Measurements from ENCODE around the gene PGA5. TPM values are rescaled to one million over a fixed set of nuclear protein-coding genes. Genes with fewer than 3 reads are reported as not detected.
A peak's percentile ranks its signal among the peaks of the same experiment; 100 is the strongest.

PGA5 gene
- total RNA-seq, 1 donor from 2014 or later = not detected

- peak; percentile 25 for TF ChIP-seq CTCF (IDR thresholded peaks at IDR 0.05)
- TF ChIP-seq EZH2 (IDR thresholded peaks at IDR 0.05) = no peak
- Histone ChIP-seq H3K9ac (no peak overlapping the region), H4K20me1 (ENCODE audit: low read depth) (no peaks in the 10 kb centered on the region), H3K79me2 (ENCODE audit: low read depth) (peaks cover 6% of the 10 kb centered on the region), H3K4me1 (peaks cover 13% of the 10 kb centered on the region), H3K27me3 (peaks cover 14% of the 10 kb centered on the region), H3K4me3 (no peak overlapping the region), H3K36me3 (no peaks in the 10 kb centered on the region), H3K27ac (no peak overlapping the region), H3K4me2 (no peak overlapping the region), H3F3A (ENCODE audit: low read depth) (peaks cover 16% of the 10 kb centered on the region), H3K9me3 (ENCODE audit: low read depth) (no peaks in the 10 kb centered on the region), H2AFZ (replicated peaks) (no peak overlapping the region)
- peaks cover 23% of the 10 kb centered on the region for H3K27me3 Mint-ChIP-seq (ENCODE audit: insufficient read depth, low read depth)
- H3K4me1 Mint-ChIP-seq = peaks cover 16% of the 10 kb centered on the region
- H3K27ac Mint-ChIP-seq = no peak overlapping the region
- peaks cover 2% of the 10 kb centered on the region for H3K36me3 Mint-ChIP-seq
- no peak for DNase-seq (ENCODE audit: low spot score)
- H3K9me3 Mint-ChIP-seq = no peaks in the 10 kb centered on the region
- no peak overlapping the region for H3K4me3 Mint-ChIP-seq
These were observed 50.1 kb downstream of the PGA5 start for GRCh38 chr11:61290905-61291690.

GRCh38 chr11:61292356-61292755 is 51.4 kb downstream of the PGA5 start:
- Histone ChIP-seq H3K9me3 (ENCODE audit: low read depth) (no peaks in the 10 kb centered on the region), H4K20me1 (ENCODE audit: low read depth) (no peaks in the 10 kb centered on the region), H3K4me3 (no peak overlapping the region), H2AFZ (replicated peaks) (no peak overlapping the region), H3F3A (ENCODE audit: low read depth) (peaks cover 21% of the 10 kb centered on the region), H3K36me3 (no peaks in the 10 kb centered on the region), H3K27me3 (peaks cover 14% of the 10 kb centered on the region), H3K4me1 (peaks cover 13% of the 10 kb centered on the region), H3K9ac (no peak overlapping the region), H3K4me2 (no peak overlapping the region), H3K27ac (no peak overlapping the region), H3K79me2 (ENCODE audit: low read depth) (peaks cover 6% of the 10 kb centered on the region)
- TF ChIP-seq CTCF (IDR thresholded peaks at IDR 0.05) (no peak), EZH2 (IDR thresholded peaks at IDR 0.05) (no peak), EZH2phosphoT487 (IDR thresholded peaks at IDR 0.05) (no peak)
- H3K4me3 Mint-ChIP-seq = peak overlapping the region; percentile 68
- H3K36me3 Mint-ChIP-seq = peaks cover 4% of the 10 kb centered on the region
- peak overlapping the region; percentile 11 for H3K27ac Mint-ChIP-seq
- H3K9me3 Mint-ChIP-seq = no peaks in the 10 kb centered on the region
- peaks cover 14% of the 10 kb centered on the region for H3K4me1 Mint-ChIP-seq
- DNase-seq (ENCODE audit: low spot score) = no peak
- H3K27me3 Mint-ChIP-seq (ENCODE audit: insufficient read depth, low read depth) = peaks cover 26% of the 10 kb centered on the region

GRCh38 chr11:61293867-61294716 is 53.1 kb downstream of the PGA5 start:
- H3K4me2 ChIP-seq = peak overlapping the region; percentile 87
- no peaks in the 10 kb centered on the region for H3K9me3 ChIP-seq (ENCODE audit: low read depth)
- peaks cover 11% of the 10 kb centered on the region for H3K4me1 Mint-ChIP-seq
- H3K9me3 Mint-ChIP-seq = no peaks in the 10 kb centered on the region
- peak overlapping the region; percentile 96 for H2AFZ ChIP-seq (replicated peaks)
- DNase-seq (ENCODE audit: low spot score) = peak; percentile 57
- peaks cover 14% of the 10 kb centered on the region for H3K27me3 ChIP-seq
- no peak for TF ChIP-seq EZH2 (IDR thresholded peaks at IDR 0.05)
- peaks cover 4% of the 10 kb centered on the region for H4K20me1 ChIP-seq (ENCODE audit: low read depth)
- H3K27me3 Mint-ChIP-seq (ENCODE audit: insufficient read depth, low read depth) = peaks cover 26% of the 10 kb centered on the region
- H3K9ac ChIP-seq = no peak overlapping the region
- H3K4me3 Mint-ChIP-seq = peak overlapping the region; percentile 86
- H3F3A ChIP-seq (ENCODE audit: low read depth) = peaks cover 28% of the 10 kb centered on the region
- no peak overlapping the region for H3K27ac Mint-ChIP-seq
- no peak overlapping the region for H3K27ac ChIP-seq
- H3K4me1 ChIP-seq = peaks cover 13% of the 10 kb centered on the region
- H3K36me3 Mint-ChIP-seq = peaks cover 10% of the 10 kb centered on the region
- peaks cover 6% of the 10 kb centered on the region for H3K79me2 ChIP-seq (ENCODE audit: low read depth)
- H3K4me3 ChIP-seq = peak overlapping the region; percentile 55
- H3K36me3 ChIP-seq = no peaks in the 10 kb centered on the region
